Fibroblast of villous mesenchyme (primary cell): ENCODE data around the gene HIKESHI. TPM values are rescaled to one million over a fixed set of nuclear protein-coding genes. Genes with fewer than 3 reads are reported as not detected.

Experiments used
- DNase-seq: peaks from one replicate; pipeline ENCODE4 v3.0.0-alpha.2; 2010; ENCODE audit warnings: low read depth
- H3K4me3 ChIP-seq: 2 replicates; pipeline ENCODE4 v1.5.1; 2011; ENCODE audit warnings: low read depth, mild to moderate bottlenecking, low read length
- total RNA-seq: library from RNA; depleted of rRNA; stranded (reverse); fragments of >200 nt; gene quantifications from 2 replicates; pipeline ENCODE4 v1.2.3, GENCODE V29; 2012
- TF ChIP-seq, protein P1 (sequence below): IDR thresholded peaks from 2 replicates; pipeline ENCODE4 v1.5.1; 2012; ENCODE audit warnings: low read depth, mild to moderate bottlenecking, low read length; ENCODE audit not compliant: insufficient read depth

Gene HIKESHI
- total RNA-seq, 1 donor = 101 TPM

DNA sequence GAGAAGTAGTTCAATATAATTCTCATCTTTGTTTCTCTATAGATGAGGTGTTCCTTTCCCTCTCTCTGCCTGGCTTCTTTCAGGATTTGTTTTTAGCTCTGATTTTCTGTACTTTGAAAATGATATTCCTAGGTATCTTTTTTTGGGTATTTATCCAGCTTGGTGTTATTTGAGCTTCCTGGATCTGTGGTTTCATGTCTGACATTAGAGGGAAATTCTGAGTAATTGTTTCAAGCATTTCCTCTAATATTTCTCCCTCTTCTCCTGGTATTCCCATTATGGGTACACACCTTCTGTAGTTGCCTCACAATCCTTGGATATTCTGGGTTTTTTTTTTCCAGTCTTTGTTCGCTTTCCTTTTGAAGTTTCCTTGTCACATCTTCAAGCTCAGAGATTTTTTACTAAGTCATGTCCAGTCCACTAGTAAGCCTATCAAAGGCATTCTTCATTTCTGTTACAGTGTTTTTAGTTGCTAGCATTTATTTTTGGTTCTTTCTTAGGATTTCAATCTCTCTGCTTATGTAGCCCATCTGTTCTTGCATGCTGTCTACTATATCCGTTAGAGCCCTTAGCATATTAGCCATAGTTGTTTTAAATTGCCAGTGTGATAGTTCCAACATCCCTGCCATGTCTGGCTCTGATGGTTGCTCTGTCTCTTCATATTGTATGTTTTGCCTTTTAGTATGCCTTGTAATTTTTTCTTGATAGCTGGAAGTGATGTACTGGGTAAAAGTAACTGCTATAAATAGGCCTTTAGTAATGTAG is 78.4 kb downstream of the HIKESHI start:
- TF ChIP-seq, protein P1, sequence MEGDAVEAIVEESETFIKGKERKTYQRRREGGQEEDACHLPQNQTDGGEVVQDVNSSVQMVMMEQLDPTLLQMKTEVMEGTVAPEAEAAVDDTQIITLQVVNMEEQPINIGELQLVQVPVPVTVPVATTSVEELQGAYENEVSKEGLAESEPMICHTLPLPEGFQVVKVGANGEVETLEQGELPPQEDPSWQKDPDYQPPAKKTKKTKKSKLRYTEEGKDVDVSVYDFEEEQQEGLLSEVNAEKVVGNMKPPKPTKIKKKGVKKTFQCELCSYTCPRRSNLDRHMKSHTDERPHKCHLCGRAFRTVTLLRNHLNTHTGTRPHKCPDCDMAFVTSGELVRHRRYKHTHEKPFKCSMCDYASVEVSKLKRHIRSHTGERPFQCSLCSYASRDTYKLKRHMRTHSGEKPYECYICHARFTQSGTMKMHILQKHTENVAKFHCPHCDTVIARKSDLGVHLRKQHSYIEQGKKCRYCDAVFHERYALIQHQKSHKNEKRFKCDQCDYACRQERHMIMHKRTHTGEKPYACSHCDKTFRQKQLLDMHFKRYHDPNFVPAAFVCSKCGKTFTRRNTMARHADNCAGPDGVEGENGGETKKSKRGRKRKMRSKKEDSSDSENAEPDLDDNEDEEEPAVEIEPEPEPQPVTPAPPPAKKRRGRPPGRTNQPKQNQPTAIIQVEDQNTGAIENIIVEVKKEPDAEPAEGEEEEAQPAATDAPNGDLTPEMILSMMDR = no peak
- DNase-seq = no peak
- no peak overlapping the region for H3K4me3 ChIP-seq

DNA sequence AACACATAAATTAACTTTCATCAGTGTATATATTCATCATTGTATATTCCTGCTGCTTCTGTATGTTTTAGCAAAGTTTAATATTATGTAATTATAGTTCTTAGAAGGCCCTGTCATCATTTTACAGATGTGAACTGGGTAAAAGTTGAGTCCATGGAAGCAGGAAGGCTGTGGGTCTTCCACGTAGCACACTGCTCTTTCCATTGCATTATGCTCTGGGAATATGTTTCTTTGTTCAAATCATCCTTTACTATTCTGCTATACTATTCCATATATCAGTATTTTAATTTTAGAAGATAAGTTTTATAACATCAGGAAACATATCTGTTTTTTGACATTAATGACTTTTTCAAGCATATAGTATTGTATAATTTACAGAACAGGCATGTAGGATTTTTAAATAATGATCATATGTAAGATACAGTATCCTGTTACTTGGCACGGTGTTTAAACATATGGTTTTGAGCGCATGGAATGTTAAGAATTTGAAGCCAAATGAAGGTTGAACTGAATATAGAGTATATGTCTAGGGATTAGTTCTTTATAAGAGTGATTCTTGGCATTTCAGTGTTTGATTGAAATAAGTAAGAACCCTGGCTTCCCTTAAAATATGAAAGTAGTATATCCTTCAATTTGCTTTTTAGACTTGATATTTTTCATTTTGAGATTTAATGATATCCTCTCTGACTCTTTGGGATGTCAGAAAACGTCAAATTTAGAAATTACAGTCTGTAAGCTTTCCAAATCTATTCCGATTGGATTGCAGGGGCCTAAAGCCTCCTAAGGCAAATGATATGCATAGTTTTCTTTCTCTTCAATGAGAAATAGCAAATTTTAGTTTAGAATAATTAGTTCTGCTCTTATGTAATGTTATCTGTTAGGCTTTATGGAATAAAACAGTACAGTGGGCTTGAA is 81.3 kb downstream of the HIKESHI start:
- TF ChIP-seq, protein P1 = no peak
- no peak overlapping the region for H3K4me3 ChIP-seq
- DNase-seq = no peak

DNA sequence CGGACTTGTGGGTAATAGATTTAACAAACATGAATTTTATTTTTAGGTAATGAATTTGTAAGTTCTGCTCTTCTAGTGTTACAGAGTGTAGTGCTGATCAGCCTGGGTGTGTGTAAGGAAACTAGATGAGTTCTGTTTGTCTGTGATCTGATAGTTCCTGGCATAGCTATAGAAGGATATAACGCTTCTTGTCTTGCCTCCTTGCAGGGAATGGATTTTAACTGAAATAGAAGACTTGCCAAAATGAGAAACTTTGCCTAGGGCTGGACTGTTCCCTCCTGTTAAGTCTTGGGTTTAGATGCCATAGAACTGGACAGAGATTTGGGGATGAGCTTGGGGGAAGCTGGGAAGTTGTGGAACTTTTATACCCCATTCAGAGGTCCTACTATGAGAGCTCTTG is 84.2 kb downstream of the HIKESHI start:
- DNase-seq = no peak
- H3K4me3 ChIP-seq = no peak overlapping the region
- TF ChIP-seq, protein P1 = no peak

DNA sequence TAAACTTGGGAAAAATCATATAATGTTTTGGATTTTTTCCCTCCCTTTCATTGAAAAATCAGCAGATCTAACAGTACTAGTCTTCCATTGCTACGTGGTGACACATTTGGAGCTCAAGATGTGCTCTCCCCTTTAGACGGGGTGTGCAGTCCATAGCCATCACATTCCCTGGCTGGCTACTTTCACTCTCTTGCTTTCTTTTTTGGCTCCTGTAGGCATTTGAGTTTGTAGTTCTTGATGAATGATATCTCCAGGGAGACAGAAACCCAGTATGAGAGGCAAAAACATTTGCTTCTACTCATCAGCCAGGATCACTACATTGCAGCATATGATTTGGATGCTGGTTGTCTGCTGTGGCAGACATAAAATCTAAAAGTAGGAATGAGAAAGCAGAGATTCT is 84.7 kb downstream of the HIKESHI start:
- H3K4me3 ChIP-seq = no peak overlapping the region
- TF ChIP-seq, protein P1 = no peak
- no peak for DNase-seq

DNA sequence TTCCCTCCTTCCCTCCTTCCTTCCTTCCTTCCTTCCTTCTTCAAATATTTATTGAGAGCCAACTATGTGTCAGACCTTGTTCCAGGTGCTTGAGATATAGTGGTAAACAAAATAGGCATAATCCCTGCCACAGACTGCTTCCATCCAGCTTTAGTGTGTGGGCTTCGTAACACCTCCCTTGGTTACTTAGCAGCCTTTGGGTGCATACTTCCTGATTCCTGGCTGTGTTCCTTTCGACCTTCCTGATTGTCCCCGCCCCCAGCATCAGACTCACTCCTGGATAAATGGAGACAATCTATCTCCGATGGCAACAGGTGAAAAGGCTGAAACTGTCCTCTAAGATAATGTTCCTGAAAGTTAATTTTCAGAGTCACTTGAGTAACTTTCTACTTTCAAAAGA is 86.2 kb downstream of the HIKESHI start:
- DNase-seq = no peak
- H3K4me3 ChIP-seq = no peak overlapping the region
- TF ChIP-seq, protein P1 = no peak

DNA sequence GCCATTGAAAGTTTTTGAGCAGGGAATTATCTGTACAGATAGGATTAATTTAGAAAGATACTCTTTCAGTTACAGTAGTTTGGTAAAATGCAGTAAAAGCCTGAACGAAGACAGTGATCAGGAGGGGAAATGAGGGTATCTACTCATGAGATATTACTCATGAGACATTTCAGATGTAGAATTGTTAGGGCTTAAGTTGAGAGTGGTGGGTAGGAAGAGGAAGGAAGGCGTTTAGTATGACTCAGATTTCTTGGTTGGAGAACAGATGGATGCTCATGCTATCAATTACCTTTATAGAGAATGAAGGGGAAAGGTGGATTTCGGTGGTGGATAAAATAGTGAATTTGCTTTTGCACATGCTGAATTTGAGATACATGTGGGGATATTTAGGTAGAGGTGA is 88.4 kb downstream of the HIKESHI start:
- no peak overlapping the region for H3K4me3 ChIP-seq
- DNase-seq = no peak
- TF ChIP-seq, protein P1 = no peak
